Measurements from ENCODE around the gene CASP7. TPM values are rescaled to one million over a fixed set of nuclear protein-coding genes. Genes with fewer than 3 reads are reported as not detected.
A peak's percentile ranks its signal among the peaks of the same experiment; 100 is the strongest.

The CASP7 gene
- total RNA-seq, 1 donor: 8.6 TPM

GRCh38 chr10:113711142-113711541 is 31.4 kb downstream of the CASP7 start:
- DNase-seq (ENCODE audit: low read depth in 2 of 3, low spot score in 2 of 3): no peak

DNA sequence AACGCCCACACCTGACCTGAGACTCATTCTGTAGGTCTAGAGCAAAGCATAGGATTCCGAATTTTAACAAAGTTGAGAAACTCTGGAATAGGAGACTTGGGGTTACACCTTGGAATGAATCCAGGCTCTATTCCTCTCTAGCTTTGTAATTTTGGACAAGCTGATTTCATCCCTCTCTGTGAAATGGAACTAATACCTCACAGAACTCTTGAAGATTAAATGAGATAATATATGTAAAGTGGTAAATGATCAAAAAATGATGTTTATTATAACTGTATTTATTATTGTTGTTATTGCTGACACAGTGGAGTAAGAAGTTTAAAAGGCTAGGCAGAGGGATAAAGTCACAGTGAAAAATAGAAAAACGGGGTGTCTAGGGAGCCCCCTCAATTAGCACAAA is 32.3 kb downstream of the CASP7 start:
- DNase-seq (ENCODE audit: low read depth in 2 of 3, low spot score in 2 of 3): no peak

- DNase-seq (ENCODE audit: low read depth in 2 of 3, low spot score in 2 of 3): peak in 1 of 3 donors; percentile 24
Observed at GRCh38 chr10:113712755-113713639, 33.3 kb downstream of the CASP7 start.

DNA sequence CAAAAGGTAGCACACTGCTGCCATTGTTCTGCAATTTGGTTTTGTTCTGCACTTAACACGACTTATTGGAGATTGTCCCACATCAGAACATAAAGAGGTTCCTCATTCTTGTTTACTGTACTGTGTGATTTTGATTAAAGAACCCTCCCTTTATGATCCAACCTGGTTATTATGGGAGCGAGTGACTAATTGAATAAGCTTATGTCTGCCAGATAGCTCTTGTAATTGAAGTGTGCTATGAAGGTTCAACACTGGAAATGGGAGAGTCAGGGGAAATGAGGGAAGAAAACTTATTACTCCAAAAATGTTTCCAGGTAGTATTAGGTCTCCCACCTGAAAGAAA is 33.9 kb downstream of the CASP7 start:
- DNase-seq (ENCODE audit: low read depth in 2 of 3, low spot score in 2 of 3): no peak

GRCh38 chr10:113716109-113716910 is 36.6 kb downstream of the CASP7 start:
- DNase-seq (ENCODE audit: low read depth in 2 of 3, low spot score in 2 of 3): peak in 1 of 3 donors; percentile 53

DNA sequence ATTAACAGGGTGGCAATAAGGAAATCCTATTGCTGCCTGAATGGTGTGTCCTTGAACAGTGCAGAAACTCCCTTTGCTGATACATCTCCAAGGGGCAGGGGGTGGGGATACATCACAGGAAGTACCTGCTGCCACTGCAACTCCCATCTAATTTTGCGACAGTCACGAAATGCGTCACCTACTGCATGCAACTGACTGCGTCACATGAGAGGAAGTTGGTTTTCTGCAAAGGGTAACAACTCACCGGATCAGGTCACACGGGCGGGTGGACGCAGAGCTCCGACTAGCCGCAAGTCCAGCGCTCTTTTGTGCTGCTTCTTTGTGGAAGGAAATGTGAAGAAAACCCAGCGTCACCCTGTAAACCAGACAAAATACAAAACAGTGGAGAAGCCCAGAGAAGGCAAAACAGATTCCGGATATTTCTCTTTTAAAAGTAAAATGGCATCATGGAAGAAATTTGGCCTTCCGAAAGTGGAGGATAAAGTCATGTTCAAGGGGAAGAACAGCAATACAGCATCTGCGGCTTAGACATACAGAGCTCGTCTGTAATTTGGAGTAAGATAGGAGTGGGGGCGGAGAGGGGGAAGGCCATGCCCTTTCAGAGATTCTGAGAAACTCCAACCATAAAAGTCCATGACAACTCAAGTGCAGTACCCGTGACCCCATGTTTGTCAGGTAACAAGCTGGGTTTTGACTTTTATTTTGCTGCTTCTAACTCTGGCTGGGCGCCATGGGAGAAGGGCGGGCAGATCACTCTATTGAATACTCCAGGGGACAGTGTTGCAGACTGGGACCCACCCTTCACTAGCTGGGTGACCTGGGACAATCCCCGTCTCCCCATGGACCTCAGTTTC is 39.5 kb downstream of the CASP7 start:
- no peak for DNase-seq (ENCODE audit: low read depth in 2 of 3, low spot score in 2 of 3)

DNA sequence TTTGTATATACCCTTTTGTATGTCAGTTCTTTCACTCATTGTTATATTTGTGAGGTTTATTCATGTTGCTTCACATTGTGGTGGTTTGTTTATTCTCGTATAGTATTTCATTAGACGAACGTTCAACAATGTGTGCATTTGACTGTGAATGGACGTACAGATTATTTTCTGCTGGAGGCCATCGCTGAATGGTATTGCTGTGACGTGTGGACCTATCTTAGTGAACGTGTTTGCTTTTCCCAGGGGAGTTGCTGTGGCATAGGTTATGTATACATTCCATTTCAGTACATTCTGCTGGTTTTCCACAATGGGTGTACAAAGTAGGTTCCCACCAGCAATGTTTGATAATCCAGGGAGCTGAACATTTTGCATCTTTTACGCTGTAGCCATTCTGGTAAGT is 40.7 kb downstream of the CASP7 start:
- no peak for DNase-seq (ENCODE audit: low read depth in 2 of 3, low spot score in 2 of 3)

- no peak for DNase-seq (ENCODE audit: low read depth in 2 of 3, low spot score in 2 of 3)
Observed at GRCh38 chr10:113732160-113732881, 52.6 kb downstream of the CASP7 start.

- DNase-seq (ENCODE audit: low read depth in 2 of 3, low spot score in 2 of 3): no peak
Observed at GRCh38 chr10:113732966-113733365, 53.3 kb downstream of the CASP7 start.

DNA sequence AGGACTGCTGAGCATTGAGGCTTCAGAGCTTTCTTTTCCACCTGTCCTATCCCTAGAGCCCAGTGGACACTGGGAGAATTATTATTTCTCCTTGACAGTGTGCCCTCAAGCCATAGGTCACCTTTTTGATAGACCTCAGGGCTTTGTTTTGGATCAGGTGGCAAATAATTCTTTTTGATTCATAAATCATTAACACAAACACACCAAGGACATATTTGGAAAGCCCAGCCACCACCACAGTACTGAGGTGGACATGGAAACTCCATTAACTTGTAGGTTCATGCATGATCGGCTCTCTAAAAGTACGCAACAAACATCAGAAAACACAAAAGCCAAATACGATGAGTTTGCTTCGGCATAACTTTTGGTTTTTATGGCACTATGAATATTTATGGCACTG is 53.9 kb downstream of the CASP7 start:
- no peak for DNase-seq (ENCODE audit: low read depth in 2 of 3, low spot score in 2 of 3)

DNA sequence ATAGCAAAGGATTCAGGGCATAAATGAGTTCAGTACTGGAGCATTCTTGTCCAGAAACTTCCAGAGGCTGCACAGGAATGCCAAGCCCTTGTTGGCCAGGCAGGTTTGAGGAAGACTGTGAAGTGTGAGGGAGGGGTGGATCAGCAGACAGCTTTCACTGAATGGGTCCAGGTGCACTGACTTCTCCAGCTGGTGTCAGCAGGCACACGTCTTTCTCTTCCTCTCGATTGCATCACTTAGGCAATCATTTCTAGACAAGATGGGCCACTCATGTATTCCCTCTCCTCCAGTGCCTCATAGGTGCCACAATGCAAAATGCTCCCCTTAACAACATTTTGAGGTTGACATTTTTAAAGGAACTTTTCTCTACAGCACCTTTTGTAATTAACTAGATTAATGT is 56.2 kb downstream of the CASP7 start:
- DNase-seq (ENCODE audit: low read depth in 2 of 3, low spot score in 2 of 3): no peak

DNA sequence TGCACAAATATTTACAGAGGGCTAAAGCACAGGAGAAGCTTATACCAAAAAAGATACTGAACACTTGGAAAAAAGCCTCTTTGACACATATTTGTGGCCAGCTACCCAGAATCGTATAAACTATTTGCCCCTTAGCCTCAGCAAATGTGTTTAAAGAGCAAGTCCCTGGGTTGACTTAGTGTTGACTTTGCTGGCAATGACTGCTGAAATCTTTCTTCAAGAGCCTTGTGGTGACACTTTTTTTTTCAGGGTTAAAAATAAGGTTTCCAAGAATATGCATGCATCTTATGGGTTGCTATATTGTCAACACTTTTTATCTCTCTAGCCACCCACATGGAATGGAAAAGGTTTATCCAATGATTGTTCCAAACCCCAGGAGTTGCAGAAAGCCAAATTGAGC is 56.9 kb downstream of the CASP7 start:
- DNase-seq (ENCODE audit: low read depth in 2 of 3, low spot score in 2 of 3): no peak

DNA sequence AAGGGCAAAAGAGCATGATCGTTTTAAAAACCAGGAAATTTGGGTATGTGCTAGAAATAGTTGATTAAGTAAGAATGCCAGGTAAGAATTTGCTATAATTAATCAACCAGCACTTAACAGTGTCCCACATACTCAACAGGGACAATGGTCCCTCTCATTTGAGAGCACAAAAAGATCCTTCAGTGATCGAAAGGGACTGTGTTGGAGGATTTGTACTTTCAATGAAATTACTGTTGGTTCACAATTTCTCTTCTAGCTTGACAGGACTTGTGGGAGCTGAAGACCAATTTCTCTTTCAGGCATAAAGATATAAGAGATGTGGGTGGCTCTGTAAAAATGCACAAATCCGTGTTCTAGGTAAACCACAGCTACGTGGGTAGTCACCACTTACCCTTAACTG is 59.3 kb downstream of the CASP7 start:
- no peak for DNase-seq (ENCODE audit: low read depth in 2 of 3, low spot score in 2 of 3)

- no peak for DNase-seq (ENCODE audit: low read depth in 2 of 3, low spot score in 2 of 3)
Observed at GRCh38 chr10:113739577-113739976, 59.9 kb downstream of the CASP7 start.

- DNase-seq (ENCODE audit: low read depth in 2 of 3, low spot score in 2 of 3): no peak
Observed at GRCh38 chr10:113740850-113741249, 61.1 kb downstream of the CASP7 start.

GRCh38 chr10:113742466-113742865 is 62.8 kb downstream of the CASP7 start:
- DNase-seq (ENCODE audit: low read depth in 2 of 3, low spot score in 2 of 3): no peak

DNA sequence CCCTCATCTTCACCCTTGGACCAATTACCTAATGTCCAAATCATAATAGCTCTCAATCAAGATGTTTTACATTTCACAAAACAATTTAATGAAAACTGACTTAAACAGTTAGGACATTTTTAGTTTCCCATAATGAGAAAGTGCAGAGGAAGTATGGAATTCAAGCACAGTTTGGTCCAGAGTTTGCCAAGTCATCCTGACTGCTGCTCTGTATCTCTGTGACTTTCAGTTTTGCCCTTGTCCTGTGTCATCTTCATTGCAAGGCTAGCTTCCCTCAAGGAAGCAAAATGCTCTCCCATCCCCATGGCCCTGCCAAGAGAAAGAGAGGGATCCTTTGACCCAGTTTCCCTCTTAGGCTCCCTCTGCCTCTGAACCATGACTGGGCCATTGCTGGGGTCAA is 63.9 kb downstream of the CASP7 start:
- no peak for DNase-seq (ENCODE audit: low read depth in 2 of 3, low spot score in 2 of 3)

- no peak for DNase-seq (ENCODE audit: low read depth in 2 of 3, low spot score in 2 of 3)
Observed at GRCh38 chr10:113745374-113745773, 65.7 kb downstream of the CASP7 start.

DNA sequence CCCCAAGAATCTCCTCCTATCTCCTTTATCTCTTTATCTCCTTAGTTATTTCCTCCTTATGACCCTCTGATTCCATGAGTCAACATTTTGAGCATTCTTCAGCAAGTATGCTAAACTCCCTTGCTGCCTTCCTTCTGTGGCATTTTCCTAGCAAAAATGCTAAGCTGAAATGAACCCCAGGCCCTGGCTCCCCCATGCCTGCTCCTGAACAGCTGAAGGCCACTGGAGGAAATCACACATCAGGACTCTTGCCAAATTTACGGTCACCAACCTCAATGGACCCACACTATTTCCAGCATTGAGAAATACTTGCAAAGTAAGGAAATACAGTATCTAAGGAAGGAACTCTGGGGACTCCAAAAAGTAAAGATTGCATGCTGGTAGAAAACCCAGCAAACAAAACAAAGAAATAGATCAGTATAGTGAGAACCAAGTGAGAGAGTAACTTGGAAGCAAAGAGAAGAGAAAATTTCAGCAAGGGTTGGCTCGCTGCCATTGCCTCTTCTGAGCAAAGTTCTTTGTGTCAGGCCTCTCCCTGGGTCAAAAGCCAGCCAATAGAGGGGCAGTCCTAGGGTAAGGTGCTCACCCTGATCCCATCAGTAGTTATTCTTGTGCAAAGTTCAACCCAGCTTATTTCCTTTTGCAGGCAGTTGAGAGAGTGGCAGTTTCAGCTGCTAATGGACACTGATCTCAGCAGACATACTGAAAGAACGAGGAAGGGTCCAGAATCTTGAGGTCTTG is 66.7 kb downstream of the CASP7 start:
- no peak for DNase-seq (ENCODE audit: low read depth in 2 of 3, low spot score in 2 of 3)

Measured in hematopoietic multipotent progenitor cell (in vitro differentiated cells).